GM21447 (cell line): ENCODE measurements around the gene SLC22A1.

Experiments used
- ATAC-seq: cut with Tn5 transposase; IDR thresholded peaks from one replicate; pipeline ENCODE4 v1.9.1; 2021; ENCODE audit not compliant: unreplicated experiment

Gene SLC22A1

GRCh38 chr6:160167604-160168399 lies 46.2 kb downstream of the SLC22A1 start:
- ATAC-seq = no peak

GRCh38 chr6:160170018-160170680 lies 48.5 kb downstream of the SLC22A1 start:
- ATAC-seq = no peak

GRCh38 chr6:160172704-160173103 lies 51.1 kb downstream of the SLC22A1 start:
- no peak for ATAC-seq

GRCh38 chr6:160173806-160174527 lies 52.4 kb downstream of the SLC22A1 start:
- ATAC-seq = no peak

GRCh38 chr6:160174681-160175080 lies 53.1 kb downstream of the SLC22A1 start:
- no peak for ATAC-seq

- no peak for ATAC-seq
Measured at GRCh38 chr6:160177220-160177619, 55.6 kb downstream of the SLC22A1 start.

GRCh38 chr6:160178271-160178670 lies 56.7 kb downstream of the SLC22A1 start:
- no peak for ATAC-seq

GRCh38 chr6:160180706-160181105 lies 59.1 kb downstream of the SLC22A1 start:
- no peak for ATAC-seq

GRCh38 chr6:160188773-160189172 lies 67.2 kb downstream of the SLC22A1 start:
- no peak for ATAC-seq

- no peak for ATAC-seq
Measured at GRCh38 chr6:160190081-160190480, 68.5 kb downstream of the SLC22A1 start.

- ATAC-seq = no peak
Measured at GRCh38 chr6:160190973-160191372, 69.4 kb downstream of the SLC22A1 start.

- no peak for ATAC-seq
Measured at GRCh38 chr6:160192840-160193239, 71.2 kb downstream of the SLC22A1 start.

GRCh38 chr6:160194808-160195207 lies 73.2 kb downstream of the SLC22A1 start:
- ATAC-seq = no peak

- no peak for ATAC-seq
Measured at GRCh38 chr6:160197662-160198061, 76.0 kb downstream of the SLC22A1 start.

- peak; percentile 88 for ATAC-seq
Measured at GRCh38 chr6:160198606-160199211, 77.1 kb downstream of the SLC22A1 start.

- no peak for ATAC-seq
Measured at GRCh38 chr6:160201061-160201460, 79.4 kb downstream of the SLC22A1 start.

GRCh38 chr6:160202411-160202810 lies 80.8 kb downstream of the SLC22A1 start:
- ATAC-seq = no peak

- no peak for ATAC-seq
Measured at GRCh38 chr6:160203076-160203475, 81.5 kb downstream of the SLC22A1 start.

GRCh38 chr6:160203522-160203921 lies 81.9 kb downstream of the SLC22A1 start:
- ATAC-seq = no peak

GRCh38 chr6:160203953-160204352 lies 82.3 kb downstream of the SLC22A1 start:
- ATAC-seq = no peak

- ATAC-seq = no peak
Measured at GRCh38 chr6:160204710-160205109, 83.1 kb downstream of the SLC22A1 start.
